GM23248 (cell line): ENCODE data around the gene MACF1. TPM values are rescaled to one million over a fixed set of nuclear protein-coding genes. Genes with fewer than 3 reads are reported as not detected.
A peak's percentile ranks its signal among the peaks of the same experiment; 100 is the strongest.

Source experiments
- DNase-seq: peaks from one replicate; pipeline ENCODE4 v3.0.0-alpha.2; 2015
- H2AFZ ChIP-seq: fragments of 200-600 bp; sonication (generic); 2 replicates; pipeline ENCODE4 v1.6.1; 2016; ENCODE audit warnings: antibody characterized with exemption
- H3F3A ChIP-seq: fragments of 200-600 bp; sonication (generic); 2 replicates; pipeline ENCODE4 v1.6.1; 2016; ENCODE audit warnings: mild to moderate bottlenecking, antibody characterized with exemption, mixed run types; ENCODE audit not compliant: insufficient read depth
- H3K27ac ChIP-seq: fragments of 200-600 bp; sonication (generic); 2 replicates; pipeline ENCODE4 v1.5.1; 2016; ENCODE audit warnings: mild to moderate bottlenecking
- H3K27me3 ChIP-seq: fragments of 200-600 bp; sonication (generic); replicated peaks from 2 replicates; pipeline ENCODE4 v1.6.1; 2016; ENCODE audit warnings: mild to moderate bottlenecking; ENCODE audit not compliant: insufficient read depth
- H3K36me3 ChIP-seq: fragments of 200-600 bp; sonication (generic); 2 replicates; pipeline ENCODE4 v1.6.1; 2016; ENCODE audit warnings: low read depth, mild to moderate bottlenecking
- H3K4me1 ChIP-seq: fragments of 200-600 bp; sonication (generic); 2 replicates; pipeline ENCODE4 v1.6.1; 2016; ENCODE audit warnings: mild to moderate bottlenecking; ENCODE audit not compliant: insufficient read depth
- H3K4me2 ChIP-seq: fragments of 200-600 bp; sonication (generic); one replicate; pipeline ENCODE4 v1.6.1; 2016; ENCODE audit warnings: mild to moderate bottlenecking; ENCODE audit not compliant: unreplicated experiment
- H3K4me3 ChIP-seq: fragments of 200-600 bp; sonication (generic); 2 replicates; pipeline ENCODE4 v1.5.1; 2016; ENCODE audit warnings: mild to moderate bottlenecking
- H3K79me2 ChIP-seq: fragments of 200-600 bp; sonication (generic); 2 replicates; pipeline ENCODE4 v1.6.1; 2016; ENCODE audit warnings: mild to moderate bottlenecking; ENCODE audit not compliant: insufficient read depth
- H3K9ac ChIP-seq: fragments of 200-600 bp; sonication (generic); 2 replicates; pipeline ENCODE4 v1.6.1; 2016; ENCODE audit warnings: mild to moderate bottlenecking
- H3K9me2 ChIP-seq: fragments of 200-600 bp; sonication (generic); 2 replicates; pipeline ENCODE4 v1.6.1; 2016; ENCODE audit warnings: mixed run types, mild to moderate bottlenecking, moderate library complexity; ENCODE audit not compliant: insufficient read depth
- H3K9me3 ChIP-seq: fragments of 200-600 bp; sonication (generic); one replicate; pipeline ENCODE4 v1.6.1; 2017; ENCODE audit warnings: low read depth
- H4K20me1 ChIP-seq: fragments of 200-600 bp; sonication (generic); 2 replicates; pipeline ENCODE4 v1.6.0; 2016; ENCODE audit not compliant: insufficient read depth
- EZH2 ChIP-seq: fragments of 200-600 bp; sonication (generic); IDR thresholded peaks from 2 replicates; pipeline ENCODE4 v1.6.1; 2018; ENCODE audit warnings: antibody characterized with exemption, mild to moderate bottlenecking; ENCODE audit not compliant: insufficient read depth, poor library complexity, severe bottlenecking
- EZH2phosphoT487 ChIP-seq: fragments of 200-600 bp; sonication (generic); IDR thresholded peaks from 2 replicates; pipeline ENCODE4 v1.6.1; 2018; ENCODE audit warnings: antibody characterized with exemption, moderate library complexity, mild to moderate bottlenecking, low read depth; ENCODE audit not compliant: insufficient read depth
- WGBS, 2 experiments: methylation state at CpG; one replicate each; pipeline ENCODE4 v1.1.6; 2015 to 2017; ENCODE audit warnings: low lambda C conversion rate in 2 of 2, low coverage in 1 of 2; ENCODE audit errors: missing lambda C conversion rate in 2 of 2; 5-methylcytosine and 5-hydroxymethylcytosine counted together
- in situ Hi-C: fragments of 300-500 bp; cut with MboI; formaldehyde crosslinking; loops from 2 replicates; pipeline ENCODE4 v1.15.0; 2020
- polyA plus RNA-seq: library from polyadenylated mRNA; unstranded; fragments of >200 nt; fragmentation: Nextera tagmentation; extraction: Ambion mirVana; gene quantifications from 2 replicates; pipeline ENCODE4 v1.2.1, GENCODE V29; 2016
- total RNA-seq: library from RNA; depleted of rRNA; stranded (reverse); fragments of >200 nt; shearing (Covaris generic); gene quantifications from 2 replicates; pipeline ENCODE4 v1.2.3, GENCODE V29; 2014

MACF1 gene
- total and polyA plus RNA-seq, 2 experiments from 2014 or later, result 55.1 to 177 TPM

- peaks cover 74% of the 10 kb centered on the region for H3K79me2 ChIP-seq
- H3K4me3 ChIP-seq, result peak overlapping the region; percentile 84
- H3K4me2 ChIP-seq, result peak overlapping the region; percentile 99
- peaks cover 13% of the 10 kb centered on the region; the same call in 1 of the 2 replicates for H4K20me1 ChIP-seq
- H3K9me2 ChIP-seq, result no peaks in the 10 kb centered on the region
- WGBS, 2 experiments, result 0 to 1% methylated on average over 38 to 47 of the region's 71 CpGs
- no peaks in the 10 kb centered on the region for H3K36me3 ChIP-seq
- in situ Hi-C loops, result no loop called here
- peak overlapping the region; percentile 80 for H3K9ac ChIP-seq
- TF ChIP-seq EZH2 (no peak), EZH2phosphoT487 (no peak)
- peaks cover 59% of the 10 kb centered on the region for H3K4me1 ChIP-seq
- peaks cover 50% of the 10 kb centered on the region for H3F3A ChIP-seq
- H3K9me3 ChIP-seq, result no peaks in the 10 kb centered on the region
- H2AFZ ChIP-seq, result peak overlapping the region; percentile 35; the same call in 1 of the 2 replicates
- peak; percentile 77 for DNase-seq
- H3K27ac ChIP-seq, result peak overlapping the region; percentile 74
- H3K27me3 ChIP-seq, result no peaks in the 10 kb centered on the region
Measured at GRCh38 chr1:39409055-39409816, 204.7 kb downstream of the MACF1 start.

- Histone ChIP-seq H3K9ac (peak overlapping the region; percentile 80), H3K27me3 (no peaks in the 10 kb centered on the region), H3K79me2 (peaks cover 73% of the 10 kb centered on the region), H2AFZ (no peak overlapping the region), H3K4me3 (peak overlapping the region; percentile 84), H3K9me2 (no peaks in the 10 kb centered on the region), H3K4me2 (peak overlapping the region; percentile 99), H3K36me3 (peaks cover 2% of the 10 kb centered on the region; the same call in 1 of the 2 replicates), H4K20me1 (peaks cover 19% of the 10 kb centered on the region; the same call in 1 of the 2 replicates), H3K27ac (peak overlapping the region; percentile 74), H3K4me1 (peaks cover 61% of the 10 kb centered on the region), H3F3A (peaks cover 47% of the 10 kb centered on the region), H3K9me3 (no peaks in the 10 kb centered on the region)
- 0 to 10% methylated on average over 3 of the region's 3 CpGs for WGBS, 2 experiments
- peak; percentile 98 for DNase-seq
- no peak for TF ChIP-seq EZH2phosphoT487
- TF ChIP-seq EZH2, result no peak
- in situ Hi-C loops, result no loop called here
Measured at GRCh38 chr1:39410915-39411436, 206.5 kb downstream of the MACF1 start.

- WGBS, 2 experiments, result 11 to 18% methylated on average over 3 of the region's 3 CpGs
- Histone ChIP-seq H3K79me2 (peaks cover 77% of the 10 kb centered on the region), H3F3A (peaks cover 47% of the 10 kb centered on the region), H3K27me3 (no peaks in the 10 kb centered on the region), H3K27ac (peak overlapping the region; percentile 74), H3K4me3 (peak overlapping the region; percentile 84), H3K36me3 (peaks cover 9% of the 10 kb centered on the region; the same call in 1 of the 2 replicates), H4K20me1 (peaks cover 19% of the 10 kb centered on the region; the same call in 1 of the 2 replicates), H3K9ac (peak overlapping the region; percentile 75), H3K4me1 (peaks cover 61% of the 10 kb centered on the region), H3K9me3 (no peaks in the 10 kb centered on the region), H2AFZ (no peak overlapping the region), H3K9me2 (no peaks in the 10 kb centered on the region), H3K4me2 (peak overlapping the region; percentile 99)
- in situ Hi-C loops, result no loop called here
- DNase-seq, result peak; percentile 49
- TF ChIP-seq EZH2phosphoT487 (no peak), EZH2 (no peak)
Measured at GRCh38 chr1:39411526-39412478, 207.3 kb downstream of the MACF1 start.

- Histone ChIP-seq H3K36me3 (peaks cover 9% of the 10 kb centered on the region; the same call in 1 of the 2 replicates), H3K4me2 (peak overlapping the region; percentile 99), H2AFZ (no peak overlapping the region), H3K9me2 (no peaks in the 10 kb centered on the region), H3K9me3 (no peaks in the 10 kb centered on the region), H3K27ac (no peak overlapping the region), H3K4me1 (peaks cover 55% of the 10 kb centered on the region), H3K27me3 (no peaks in the 10 kb centered on the region), H3K79me2 (peaks cover 86% of the 10 kb centered on the region), H3K9ac (peak overlapping the region; percentile 75; the same call in 1 of the 2 replicates), H3K4me3 (peak overlapping the region; percentile 84), H3F3A (peaks cover 36% of the 10 kb centered on the region), H4K20me1 (peaks cover 19% of the 10 kb centered on the region; the same call in 1 of the 2 replicates)
- no peak for TF ChIP-seq EZH2phosphoT487
- TF ChIP-seq EZH2, result no peak
- in situ Hi-C loops, result no loop called here
- DNase-seq, result no peak
- 67 to 73% methylated on average over 2 of the region's 2 CpGs for WGBS, 2 experiments
Measured at GRCh38 chr1:39412892-39413291, 208.4 kb downstream of the MACF1 start.
